GM19043 (cell line): ENCODE measurements around the gene NFATC3.
A peak's percentile ranks its signal among the peaks of the same experiment; 100 is the strongest.

Experiments used
- ATAC-seq: cut with Tn5 transposase; IDR thresholded peaks from one replicate; pipeline ENCODE4 v1.9.1; 2021; ENCODE audit warnings: low read depth; ENCODE audit not compliant: unreplicated experiment

The NFATC3 gene

DNA sequence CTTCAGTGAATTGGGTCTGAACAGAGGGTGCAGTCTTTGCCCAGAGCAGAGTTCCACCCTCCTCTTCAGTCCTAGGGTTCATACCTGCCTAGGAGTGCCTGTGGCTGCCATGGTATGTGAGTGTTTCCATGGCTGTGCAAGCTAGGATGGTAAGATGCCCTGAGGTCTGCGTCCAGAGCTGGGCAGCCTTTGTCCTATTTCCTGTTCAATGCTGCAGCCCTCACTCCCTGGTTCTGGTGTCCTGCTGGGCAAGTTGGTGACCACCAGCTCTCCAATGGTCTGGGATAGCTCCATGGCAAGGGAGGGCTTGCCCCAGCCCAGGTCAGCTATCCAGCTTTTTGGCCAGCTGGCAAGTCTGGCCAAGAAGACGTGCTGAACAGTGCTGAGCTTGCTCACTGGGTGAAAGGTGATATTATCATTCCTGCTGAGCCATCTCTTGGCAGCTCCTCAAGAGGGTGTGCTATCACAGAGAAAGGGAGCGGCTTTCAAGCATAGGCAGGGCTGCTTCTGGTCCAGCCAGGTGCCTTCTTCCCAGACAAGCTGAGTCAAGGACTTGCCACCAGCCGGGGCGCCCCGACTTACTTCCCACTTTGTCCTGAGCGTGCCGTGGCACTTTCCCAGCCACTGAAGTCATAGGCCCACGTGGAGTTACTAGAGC, 13.0 kb upstream of the NFATC3 start:
- ATAC-seq: no peak

DNA sequence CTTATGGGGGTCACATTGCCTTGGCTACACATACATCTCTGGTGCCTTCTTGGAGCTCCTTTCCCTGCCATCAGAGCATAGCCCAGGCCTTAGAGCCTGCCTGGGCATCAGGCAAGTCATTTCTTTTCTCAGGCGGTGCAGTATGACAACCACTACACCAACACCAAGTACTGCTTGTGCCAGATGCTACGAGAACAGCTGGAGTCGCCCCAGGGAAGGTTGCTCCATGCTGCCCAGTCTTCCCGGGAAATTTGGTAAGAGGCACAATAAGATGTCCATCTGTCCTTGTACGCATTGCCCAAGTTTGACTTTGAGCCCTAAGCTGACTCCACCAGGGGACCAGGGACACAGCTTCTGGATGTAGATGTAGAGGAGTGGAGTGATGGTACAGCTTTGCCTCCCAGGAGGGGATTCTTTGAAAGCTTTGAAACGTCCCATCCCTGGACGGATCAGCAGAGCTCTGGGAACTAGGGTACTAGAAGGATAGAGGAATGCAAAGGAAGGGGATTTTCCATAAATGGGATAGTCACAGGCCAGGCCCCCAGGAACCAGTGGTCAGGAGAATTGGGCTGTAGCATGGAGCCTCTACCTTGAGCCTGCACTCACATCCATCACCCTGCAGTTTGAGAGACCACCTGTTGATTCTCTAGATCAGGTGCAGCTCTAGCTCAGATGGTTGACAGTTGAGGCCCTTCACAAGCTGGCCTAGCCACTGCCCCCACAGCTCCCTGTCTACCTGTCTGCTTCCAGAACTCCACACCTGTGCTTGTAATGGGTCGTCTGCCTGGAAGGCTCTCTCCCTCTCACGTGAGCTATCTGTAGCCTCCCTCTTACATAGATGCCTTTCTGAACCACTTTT, 11.0 kb upstream of the NFATC3 start:
- no peak for ATAC-seq

DNA sequence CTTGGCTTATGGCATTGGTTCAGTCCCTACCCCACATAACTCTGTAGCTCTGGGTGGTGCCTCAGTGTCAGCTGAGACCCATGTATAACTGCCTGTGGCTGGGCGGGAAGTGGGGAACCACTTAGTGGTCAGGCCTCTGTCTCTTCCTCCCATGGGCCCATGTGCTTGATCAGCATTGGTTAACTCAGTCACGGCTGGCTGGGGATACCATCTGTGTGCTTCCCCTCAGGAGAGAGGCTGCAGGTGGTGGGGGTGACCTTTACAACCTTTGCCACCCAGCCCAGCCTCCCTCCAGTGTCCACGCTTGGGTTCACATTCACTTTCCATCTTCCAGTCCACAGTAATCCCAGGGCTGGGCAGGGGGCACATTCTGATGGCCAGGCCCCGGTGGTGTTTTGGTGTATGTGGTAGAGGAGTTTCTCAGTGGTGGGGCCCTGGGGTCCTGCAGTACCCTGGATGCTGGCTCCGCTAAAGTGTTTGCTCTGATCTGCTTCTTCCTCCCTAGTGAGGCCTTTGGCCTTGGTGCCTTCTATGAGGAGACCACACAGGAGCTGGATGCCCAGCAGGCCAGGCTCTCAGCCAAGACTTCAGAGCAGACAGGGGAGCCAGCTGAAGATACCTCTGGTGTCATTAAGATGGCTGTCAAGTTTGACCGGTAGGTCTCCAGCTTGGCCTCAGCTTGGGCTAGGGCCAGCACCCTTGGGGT, 10.2 kb upstream of the NFATC3 start:
- ATAC-seq: peak; percentile 74

DNA sequence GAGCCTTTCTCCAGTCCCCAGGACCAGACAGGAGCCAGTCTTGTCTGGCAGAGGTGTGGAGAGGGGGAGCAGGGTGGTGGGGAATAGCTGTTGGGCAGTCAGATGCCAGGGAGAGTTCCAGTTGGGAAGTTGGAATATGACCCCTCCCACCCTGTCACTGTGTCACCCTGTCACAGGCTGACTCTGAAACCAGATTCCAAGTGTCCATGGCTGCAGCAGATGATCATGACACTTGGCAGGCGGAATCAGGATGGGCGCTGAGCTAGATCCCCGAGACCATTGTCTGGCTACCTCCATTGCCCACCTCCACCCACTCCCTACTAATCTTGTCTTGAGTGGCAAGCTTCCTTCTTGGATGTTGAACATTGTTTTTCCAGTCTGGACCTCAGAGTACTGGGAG, 9.2 kb upstream of the NFATC3 start:
- no peak for ATAC-seq

DNA sequence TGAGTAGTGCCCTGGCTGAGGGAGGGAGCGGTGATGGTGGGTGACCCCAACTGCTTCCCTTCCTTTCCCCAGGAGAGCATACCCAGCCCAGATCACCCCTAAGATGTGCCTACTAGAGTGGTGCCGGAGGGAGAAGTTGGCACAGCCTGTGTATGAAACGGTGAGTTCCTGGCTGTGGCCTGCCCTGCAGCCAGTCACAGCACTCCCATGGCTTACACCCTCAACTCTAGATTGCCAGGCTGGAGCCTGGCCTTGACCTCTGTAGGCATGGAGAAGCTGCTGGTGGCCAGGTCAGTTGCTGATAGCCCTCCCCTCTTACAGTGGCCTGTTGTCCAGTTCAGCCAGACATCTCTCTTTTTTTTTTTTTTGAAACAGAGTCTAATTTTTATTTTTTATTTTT, 8.6 kb upstream of the NFATC3 start:
- no peak for ATAC-seq

DNA sequence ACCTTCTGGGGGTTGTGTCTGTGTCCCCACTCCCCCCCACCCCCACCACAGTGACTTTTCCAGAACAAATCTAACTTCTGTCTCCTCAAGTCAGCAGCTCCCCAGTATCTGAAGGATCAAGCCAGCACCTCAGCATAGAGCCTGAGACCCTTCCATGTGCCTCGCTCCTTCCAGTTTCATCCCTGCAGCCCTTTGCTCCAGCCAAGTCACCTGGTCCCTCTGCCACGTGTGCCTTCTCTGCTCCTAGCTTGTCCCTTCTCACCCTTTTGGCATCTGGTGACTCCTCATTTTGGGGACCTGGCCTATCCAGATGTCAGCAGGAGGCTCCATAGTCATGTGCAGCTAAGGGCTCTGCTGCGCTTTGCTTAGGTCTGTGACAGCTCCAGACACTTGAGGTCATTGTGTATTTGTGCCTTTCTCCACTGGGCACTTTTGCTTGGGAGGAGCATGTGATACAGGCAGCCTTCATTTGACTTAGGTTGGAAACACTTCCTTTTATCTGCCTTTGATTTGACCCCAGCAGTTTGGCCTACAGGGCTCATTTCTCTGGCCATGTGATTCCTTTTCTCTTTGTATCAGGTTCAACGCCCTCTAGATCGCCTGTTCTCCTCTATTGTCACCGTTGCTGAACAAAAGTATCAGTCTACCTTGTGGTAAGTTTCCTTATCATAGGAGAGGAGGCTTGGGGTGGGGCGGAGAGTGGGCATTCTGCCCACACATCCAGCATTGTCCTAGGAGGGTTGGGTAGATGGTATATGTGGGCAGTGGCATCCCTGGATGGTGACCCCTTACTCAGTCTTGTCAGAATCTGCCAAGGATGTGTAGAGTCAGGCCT, 7.1 kb upstream of the NFATC3 start:
- ATAC-seq: no peak

DNA sequence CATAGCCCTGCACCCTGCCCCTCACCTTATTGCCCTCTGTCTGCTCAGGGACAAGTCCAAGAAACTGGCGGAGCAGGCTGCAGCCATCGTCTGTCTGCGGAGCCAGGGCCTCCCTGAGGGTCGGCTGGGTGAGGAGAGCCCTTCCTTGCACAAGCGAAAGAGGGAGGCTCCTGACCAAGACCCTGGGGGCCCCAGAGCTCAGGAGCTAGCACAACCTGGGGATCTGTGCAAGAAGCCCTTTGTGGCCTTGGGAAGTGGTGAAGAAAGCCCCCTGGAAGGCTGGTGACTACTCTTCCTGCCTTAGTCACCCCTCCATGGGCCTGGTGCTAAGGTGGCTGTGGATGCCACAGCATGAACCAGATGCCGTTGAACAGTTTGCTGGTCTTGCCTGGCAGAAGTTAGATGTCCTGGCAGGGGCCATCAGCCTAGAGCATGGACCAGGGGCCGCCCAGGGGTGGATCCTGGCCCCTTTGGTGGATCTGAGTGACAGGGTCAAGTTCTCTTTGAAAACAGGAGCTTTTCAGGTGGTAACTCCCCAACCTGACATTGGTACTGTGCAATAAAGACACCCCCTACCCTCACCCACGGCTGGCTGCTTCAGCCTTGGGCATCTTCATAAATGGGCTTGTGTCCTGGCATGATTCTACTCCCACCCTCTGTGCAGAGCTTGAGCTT, 6.3 kb upstream of the NFATC3 start:
- no peak for ATAC-seq

DNA sequence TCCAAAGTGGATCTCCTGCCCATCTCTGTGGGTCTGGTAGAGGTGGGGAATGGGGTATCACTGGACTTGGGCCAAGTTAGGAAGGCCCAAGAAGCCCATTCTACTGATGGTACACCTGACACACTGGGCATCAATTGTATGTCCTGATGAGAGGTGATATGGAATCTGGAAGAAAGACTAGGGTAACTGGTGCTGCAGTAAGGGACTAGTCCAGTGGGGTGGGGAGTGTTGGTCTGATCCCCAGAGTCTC, 5.9 kb upstream of the NFATC3 start:
- ATAC-seq: no peak

DNA sequence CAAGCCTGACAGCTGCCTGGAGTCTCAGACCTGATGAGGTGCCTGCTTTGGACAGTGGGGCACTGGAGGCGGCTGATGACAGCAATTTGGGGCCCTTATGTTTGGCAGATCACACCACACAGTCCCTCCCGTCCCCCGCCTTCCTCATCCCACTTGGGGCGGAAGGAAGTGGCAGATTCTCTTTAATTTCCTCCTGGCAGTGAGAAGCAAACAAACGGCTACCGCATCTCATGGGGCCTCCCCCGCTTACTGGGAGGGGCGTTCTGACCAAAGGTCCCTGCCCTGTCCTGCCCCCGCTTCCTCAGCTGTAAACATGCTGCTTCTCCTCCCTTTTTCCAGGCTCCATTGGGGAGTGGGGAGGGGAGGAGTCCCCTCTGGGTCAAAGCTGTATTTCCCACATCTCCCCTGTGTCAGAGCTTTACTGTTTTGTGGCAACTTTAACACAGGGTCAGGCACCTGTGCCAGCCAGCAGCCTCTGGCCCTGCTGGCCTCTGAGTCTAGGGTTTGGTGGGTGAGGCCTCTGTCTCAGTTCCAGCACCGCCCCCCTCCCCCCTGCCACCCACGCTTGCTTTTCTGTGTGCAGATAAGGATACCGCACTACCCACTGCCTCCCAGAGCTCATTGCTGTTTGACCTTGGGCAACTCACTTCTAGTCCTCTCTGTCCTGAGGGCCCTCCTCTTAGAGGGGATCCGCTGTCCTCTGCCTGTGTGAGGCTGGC, 5.4 kb upstream of the NFATC3 start:
- ATAC-seq: no peak

DNA sequence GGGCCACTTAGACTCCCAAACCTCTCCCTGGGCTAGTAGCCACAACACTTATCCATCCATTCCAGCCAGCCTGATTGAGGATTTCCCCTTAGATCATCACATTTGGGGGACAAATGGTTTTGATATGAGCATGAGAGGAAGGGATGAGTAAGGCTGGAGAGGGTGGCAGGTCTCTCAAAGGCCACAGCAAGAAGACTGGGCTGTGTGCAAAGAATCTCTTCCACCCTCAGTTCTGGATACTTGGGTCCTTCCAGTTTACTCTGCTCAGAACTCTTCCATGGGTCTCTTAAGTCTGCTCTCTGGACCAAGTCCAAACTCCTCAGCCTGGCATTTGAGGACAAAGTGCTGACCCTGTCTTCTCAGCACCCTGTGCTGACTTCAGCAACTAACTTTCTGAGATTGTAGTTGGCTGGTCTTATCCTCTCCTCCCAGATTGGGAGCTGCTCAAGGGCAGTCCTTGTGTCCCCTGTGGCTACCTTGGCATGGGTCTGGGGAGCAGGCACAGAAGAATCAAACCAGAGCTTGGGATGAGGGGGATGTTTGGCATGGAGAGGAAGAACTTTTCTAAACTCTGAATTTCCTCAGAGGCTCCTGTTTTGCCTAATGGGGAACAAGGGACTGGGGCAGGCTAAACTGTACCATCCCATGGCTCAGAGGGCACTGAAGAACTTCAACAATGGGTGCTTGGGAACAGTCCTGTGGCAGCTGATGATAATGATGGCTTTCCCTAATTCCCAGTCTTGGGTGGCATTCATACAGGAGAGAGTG, 3.1 kb upstream of the NFATC3 start:
- no peak for ATAC-seq

DNA sequence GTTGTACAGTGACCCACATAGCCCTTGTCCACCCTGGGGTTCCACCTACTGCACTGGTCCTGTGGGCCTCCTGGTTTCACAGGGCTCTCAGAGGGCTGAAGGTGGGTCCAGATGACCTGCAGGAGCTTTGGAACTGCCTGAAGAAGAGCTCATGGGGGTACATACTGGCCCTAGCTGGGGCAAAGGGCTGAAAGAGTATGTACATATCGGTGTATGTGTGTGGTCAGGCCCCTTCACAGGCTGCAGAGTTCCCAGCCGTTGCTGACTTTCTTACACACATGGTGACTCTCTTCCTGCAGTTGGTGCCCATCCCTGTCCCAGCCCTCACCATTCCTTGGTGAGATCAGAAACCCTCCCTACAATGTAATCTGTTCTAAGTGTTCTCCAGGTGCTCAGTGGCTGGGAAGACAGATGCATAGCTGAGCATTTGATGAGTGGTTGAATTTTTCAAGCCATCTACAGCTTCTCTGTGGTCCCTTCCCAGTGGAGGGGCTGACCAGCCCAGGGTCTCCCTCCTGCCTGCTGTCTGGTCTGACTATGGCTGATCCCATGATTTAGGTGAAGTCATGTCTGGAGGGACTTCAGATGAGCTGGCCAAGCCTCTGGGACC, 2.4 kb upstream of the NFATC3 start:
- no peak for ATAC-seq

DNA sequence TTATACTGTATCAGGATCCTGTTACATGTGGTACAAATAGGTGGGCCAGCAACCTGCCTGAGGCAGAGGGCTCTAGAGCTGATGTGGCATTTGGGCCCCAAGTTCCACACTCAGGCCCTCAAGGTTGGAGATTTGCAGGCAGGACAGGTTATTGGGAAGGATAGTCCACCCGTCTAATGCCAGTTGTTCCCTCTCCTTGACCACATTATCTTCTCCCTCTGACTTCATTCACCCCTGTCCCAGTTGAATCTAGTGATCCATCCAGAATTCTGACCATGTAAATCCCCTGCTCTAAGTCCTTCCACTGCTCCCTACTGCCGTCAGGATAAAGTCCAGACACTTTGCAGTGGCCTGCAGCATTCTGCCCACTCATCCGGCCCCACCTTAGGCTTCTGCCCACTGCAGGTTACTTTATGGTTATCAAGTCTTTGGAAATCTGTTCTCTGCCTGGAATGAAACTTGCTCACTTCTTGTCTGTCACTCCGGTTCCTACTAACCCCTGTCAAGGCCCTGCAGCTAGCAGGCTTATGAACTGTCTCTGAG, 1.9 kb upstream of the NFATC3 start:
- ATAC-seq: no peak

DNA sequence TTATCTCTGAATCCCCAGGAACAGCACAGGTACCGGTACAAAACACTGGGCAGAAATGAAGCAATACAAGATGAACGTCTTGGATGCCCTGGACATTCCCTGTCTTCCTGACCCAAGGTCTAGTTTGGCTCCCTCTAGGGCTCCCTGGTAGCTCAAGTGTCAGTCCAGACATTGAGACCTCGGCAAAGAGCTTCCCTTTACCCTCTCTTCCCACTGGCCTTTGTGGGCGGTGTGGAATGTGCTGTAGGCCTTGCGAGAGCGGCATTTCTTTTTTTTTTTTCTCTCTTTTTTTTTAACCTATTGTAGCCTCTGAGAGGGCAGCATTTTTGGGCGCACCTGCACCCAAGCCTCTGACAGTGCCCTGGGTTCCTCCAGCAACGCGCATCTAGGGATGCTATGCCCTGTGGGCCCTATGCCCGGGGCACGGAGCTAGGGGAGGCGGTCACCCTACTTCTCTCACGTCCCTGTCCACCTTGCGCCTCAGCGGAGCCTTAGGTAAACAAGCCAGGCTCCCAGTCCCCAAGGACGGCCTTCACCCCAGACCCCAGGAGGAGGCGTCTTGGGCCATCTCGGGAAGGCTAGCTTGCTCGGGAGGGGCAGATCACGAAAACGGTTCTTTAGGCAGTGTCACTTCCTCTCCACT, 1.2 kb upstream of the NFATC3 start:
- ATAC-seq: no peak

DNA sequence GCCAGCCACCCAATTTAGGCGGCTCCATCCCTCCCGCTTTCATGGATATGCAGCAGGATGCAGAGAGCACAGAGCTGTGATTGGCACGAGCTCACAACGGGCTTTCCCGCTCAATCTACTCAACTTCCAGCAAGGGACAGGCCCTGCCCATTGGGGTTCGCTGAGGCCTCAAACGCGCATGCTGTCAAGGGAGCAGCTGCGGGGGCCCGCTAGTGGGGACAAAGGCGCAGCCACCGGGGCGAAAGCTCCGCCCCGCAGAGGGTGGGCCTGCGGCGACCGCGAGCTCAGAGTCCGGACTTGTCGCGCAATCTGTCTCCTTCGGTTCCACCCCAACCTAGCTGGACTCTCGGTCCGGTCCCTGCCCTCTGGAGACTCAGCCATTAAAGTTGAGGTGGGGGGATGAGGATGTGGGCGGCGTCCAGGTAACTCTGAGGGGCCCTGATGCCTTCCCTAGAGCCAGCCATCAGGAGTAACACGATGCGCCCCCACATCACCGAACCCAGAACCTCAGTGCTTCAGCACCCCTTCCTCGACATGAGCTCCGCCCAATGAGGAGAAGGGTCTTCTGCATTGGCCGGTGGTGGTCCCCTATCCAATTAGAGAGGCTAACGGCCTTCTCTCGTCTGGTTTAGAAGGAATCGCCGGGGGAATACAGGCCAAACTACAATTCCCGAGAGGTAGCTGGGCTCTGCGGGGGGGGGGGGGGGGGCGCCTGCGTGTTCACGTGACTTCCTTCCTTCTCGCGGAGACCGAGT, 489 bp upstream of the NFATC3 start:
- ATAC-seq: peak; percentile 63

DNA sequence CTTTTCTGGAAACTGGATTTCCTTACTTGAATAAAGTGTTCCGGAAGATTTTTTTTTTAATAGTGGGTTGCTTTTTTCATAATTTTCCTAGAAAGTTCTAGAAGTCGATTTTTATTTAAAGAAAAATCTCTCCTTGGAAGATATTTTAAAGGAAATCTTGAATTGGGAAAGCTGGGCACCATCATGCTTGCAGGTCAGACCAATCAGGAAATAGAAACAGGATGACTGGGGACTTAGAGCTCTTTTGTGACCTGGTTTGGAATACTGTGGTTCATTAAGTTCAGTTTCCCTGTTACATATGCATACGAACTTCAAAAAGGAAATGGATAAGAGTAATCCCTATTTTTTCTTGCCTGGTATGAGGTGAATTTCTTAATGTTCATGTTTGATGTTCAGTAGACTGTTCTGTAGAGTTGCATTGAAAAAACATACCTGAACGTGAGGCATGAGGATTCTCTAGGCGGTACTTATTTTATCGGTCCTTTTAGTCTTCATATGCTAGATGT, 1.2 kb downstream of the NFATC3 start:
- no peak for ATAC-seq

DNA sequence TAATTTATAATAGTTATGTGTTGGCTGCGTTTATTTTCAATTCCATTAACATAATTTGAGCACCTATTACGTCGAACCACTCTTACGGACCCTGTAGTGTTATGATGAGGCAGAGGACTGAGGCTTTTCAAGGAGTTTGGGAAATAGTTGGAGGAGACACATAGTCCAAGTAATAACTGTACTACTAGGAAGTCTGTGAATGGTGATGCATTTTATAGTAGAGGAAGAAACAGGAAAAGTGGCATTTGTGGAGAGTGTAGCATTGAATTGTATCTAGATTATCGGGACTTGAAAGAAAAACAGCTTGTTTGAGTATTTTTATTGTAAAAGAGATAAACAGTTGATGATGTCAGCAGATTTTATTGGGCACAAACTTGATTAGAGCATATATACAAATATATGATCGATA, 1.7 kb downstream of the NFATC3 start:
- ATAC-seq: no peak

DNA sequence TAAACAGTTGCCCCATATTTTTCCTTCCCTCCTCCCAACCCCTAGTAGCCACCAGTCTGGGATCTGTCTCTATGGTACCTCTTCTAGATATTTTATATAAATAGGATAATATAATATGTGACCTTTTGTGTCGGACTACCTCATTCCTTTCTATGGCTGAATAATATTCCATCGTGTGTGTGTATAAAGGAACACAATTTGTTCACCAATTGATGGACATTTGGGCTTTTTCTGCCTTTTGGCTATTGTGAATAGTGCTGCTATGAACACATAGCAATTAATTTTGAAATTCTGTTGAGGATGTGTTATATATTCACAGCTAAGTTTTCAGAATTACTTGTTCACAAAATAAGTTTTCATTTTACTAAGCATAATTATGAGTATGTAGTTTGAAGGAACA, 2.5 kb downstream of the NFATC3 start:
- ATAC-seq: no peak
